Posterior cingulate gyrus (tissue), 11 donors: ENCODE results near the gene GKAP1.
"Not testable (repeated sequence)": the region's sequence is repeated elsewhere in the genome, so short reads cannot be mapped to it uniquely, and the experiment has no call there.

Experiments used
- DNase-seq, 10 donors: peaks; one replicate each; pipeline versions ENCODE4 v3.0.0 to v3.0.0-alpha.2; 2020 to 2021; ENCODE audit warnings: mixed read lengths in 3 of 10
- intact Hi-C: fragments of 100-400 bp; cut with DNase I; formaldehyde crosslinking; loops from one replicate; pipeline ENCODE4 v1.15.1; 2023

Gene GKAP1

GRCh38 chr9:83817356-83818278, at the start of gene GKAP1:
GKAP1 (minus strand) TSS chr9:83817769; CDS start chr9:83806517, 11,252 bp downstream.
- intact Hi-C loops = not testable (repeated sequence)

GRCh38 chr9:83849895-83850294, 32.3 kb upstream of the GKAP1 start:
- intact Hi-C loops, DNase-seq: not testable (repeated sequence)

More at GRCh38 chr9:83817356-83818278, at the start of gene GKAP1:
- peak; percentile 59 to 96 (median 78) for DNase-seq

- DNase-seq, intact Hi-C loops: not testable (repeated sequence)
Observed at GRCh38 chr9:83837070-83837643, 19.6 kb upstream of the GKAP1 start.

- intact Hi-C loops, DNase-seq: not testable (repeated sequence)
Observed at GRCh38 chr9:83830426-83831071, 13.0 kb upstream of the GKAP1 start.

GRCh38 chr9:83824986-83825623, 7.5 kb upstream of the GKAP1 start:
- DNase-seq, intact Hi-C loops: not testable (repeated sequence)

- peak in 7 of 10 donors; percentile 10 to 80 (median 19) for DNase-seq
- intact Hi-C loops = not testable (repeated sequence)
Observed at GRCh38 chr9:83817011-83817355, 586 bp downstream of the GKAP1 start.

GRCh38 chr9:83815120-83815519, 2.4 kb downstream of the GKAP1 start:
- DNase-seq, intact Hi-C loops: not testable (repeated sequence)

GRCh38 chr9:83809213-83809612, 8.4 kb downstream of the GKAP1 start:
- intact Hi-C loops, DNase-seq: not testable (repeated sequence)

GRCh38 chr9:83804454-83804853, 13.1 kb downstream of the GKAP1 start:
- intact Hi-C loops, DNase-seq: not testable (repeated sequence)

GRCh38 chr9:83803941-83804340, 13.6 kb downstream of the GKAP1 start:
- DNase-seq, intact Hi-C loops: not testable (repeated sequence)

GRCh38 chr9:83800236-83801033, 17.1 kb downstream of the GKAP1 start:
- DNase-seq = no peak
- intact Hi-C loops = no loop called here

- intact Hi-C loops = no loop called here
- no peak for DNase-seq
Observed at GRCh38 chr9:83794051-83794450, 23.5 kb downstream of the GKAP1 start.

GRCh38 chr9:83792746-83793145, 24.8 kb downstream of the GKAP1 start:
- intact Hi-C loops = no loop called here

GRCh38 chr9:83778164-83778563, 39.4 kb downstream of the GKAP1 start:
- no peak for DNase-seq
- intact Hi-C loops = no loop called here

More at GRCh38 chr9:83792746-83793145, 24.8 kb downstream of the GKAP1 start:
- DNase-seq = no peak

GRCh38 chr9:83775932-83776331, 41.6 kb downstream of the GKAP1 start:
- intact Hi-C loops = no loop called here
- no peak for DNase-seq

GRCh38 chr9:83772860-83773259, 44.7 kb downstream of the GKAP1 start:
- DNase-seq = no peak
- intact Hi-C loops = no loop called here

GRCh38 chr9:83765376-83765775, 52.2 kb downstream of the GKAP1 start:
- intact Hi-C loops = no loop called here
- DNase-seq = no peak

- intact Hi-C loops = no loop called here
- no peak for DNase-seq
Observed at GRCh38 chr9:83754383-83754977, 63.1 kb downstream of the GKAP1 start.

- intact Hi-C loops = no loop called here
Observed at GRCh38 chr9:83749706-83750105, 67.9 kb downstream of the GKAP1 start.

More at GRCh38 chr9:83749706-83750105, 67.9 kb downstream of the GKAP1 start:
- DNase-seq = no peak
